CD4-positive, alpha-beta T cell (primary cell): Measurements from ENCODE around the gene KCNJ10. TPM values are rescaled to one million over a fixed set of nuclear protein-coding genes. Genes with fewer than 3 reads are reported as not detected.

Experiments
- ATAC-seq: fragments of 200-7000 bp; cut with Tn5 transposase; one replicate; pipeline ENCODE4 v1.10.0; 2022; ENCODE audit warnings: mild to moderate bottlenecking; ENCODE audit not compliant: poor library complexity
- CTCF ChIA-PET: fragments of 350-600 bp; sonication (Branson Sonifier 250); formaldehyde crosslinking; loops from one replicate; lab custom pipeline; 2021; ENCODE audit warnings: antibody characterized with exemption, inconsistent platforms; lab: Charles Lee
- POLR2A ChIA-PET: fragments of 350-600 bp; sonication (Branson Sonifier 250); formaldehyde crosslinking; loops from one replicate; lab custom pipeline; 2021; ENCODE audit warnings: antibody characterized with exemption, inconsistent platforms; lab: Charles Lee
- DNase-seq, 14 experiments: peaks; one replicate each; pipeline ENCODE4 v3.0.0-alpha.2; 2013 to 2020; ENCODE audit warnings: mixed read lengths in 2 of 14
- H3K27ac ChIP-seq, 2 donors: one replicate each; pipeline versions ENCODE4 v1.5.1 to v1.7.0; 2013; ENCODE audit warnings: low read length in 2 of 2, low read depth in 1 of 2, mild to moderate bottlenecking in 1 of 2
- H3K27me3 ChIP-seq, 2 experiments: 1 replicate in 1 of 2; 2 replicates in 1 of 2; pipeline versions ENCODE4 v1.6.1 to v1.7.0; 2013; ENCODE audit warnings: low read length in 2 of 2, control low read depth in 1 of 2, mild to moderate bottlenecking in 1 of 2, moderate library complexity in 1 of 2; ENCODE audit not compliant: insufficient read depth in 2 of 2, control insufficient read depth in 1 of 2
- H3K36me3 ChIP-seq: one replicate; pipeline ENCODE4 v1.6.1; 2013; ENCODE audit warnings: low read length, control low read depth; ENCODE audit not compliant: insufficient read depth
- H3K4me1 ChIP-seq: one replicate; pipeline ENCODE4 v1.6.1; 2013; ENCODE audit warnings: low read length, control low read depth; ENCODE audit not compliant: insufficient read depth
- H3K4me3 ChIP-seq: one replicate; pipeline ENCODE4 v1.5.1; 2013; ENCODE audit warnings: mild to moderate bottlenecking, low read length, moderate library complexity
- H3K9me3 ChIP-seq, 2 experiments: 1 replicate in 1 of 2; 2 replicates in 1 of 2; pipeline versions ENCODE4 v1.6.1 to v1.7.0; 2013; ENCODE audit warnings: low read length in 2 of 2, mild to moderate bottlenecking in 2 of 2, control low read depth in 1 of 2, moderate library complexity in 1 of 2; ENCODE audit not compliant: control insufficient read depth in 1 of 2, insufficient read depth in 1 of 2
- H3K27ac Mint-ChIP-seq: one replicate; pipeline ENCODE4 v1.8.0; 2020; ENCODE audit warnings: mixed read lengths
- H3K27me3 Mint-ChIP-seq: one replicate; pipeline ENCODE4 v1.8.0; 2021; ENCODE audit warnings: mixed read lengths
- H3K36me3 Mint-ChIP-seq: one replicate; pipeline ENCODE4 v1.8.0; 2021; ENCODE audit warnings: low read depth, mixed read lengths
- H3K4me1 Mint-ChIP-seq: one replicate; pipeline ENCODE4 v1.8.0; 2021; ENCODE audit warnings: low read depth, mixed read lengths
- H3K4me3 Mint-ChIP-seq: one replicate; pipeline ENCODE4 v1.8.0; 2020; ENCODE audit warnings: mild to moderate bottlenecking, mixed read lengths
- H3K9me3 Mint-ChIP-seq: one replicate; pipeline ENCODE4 v1.8.0; 2020; ENCODE audit warnings: mixed read lengths
- CTCF ChIP-seq: fragments of 200-600 bp; IDR thresholded peaks from one replicate; pipeline ENCODE4 v1.8.0; 2022; ENCODE audit warnings: antibody characterized with exemption, mild to moderate bottlenecking
- intact Hi-C, 2 experiments: fragments of 100-400 bp; cut with DNase I in 1 of 2; cut with micrococcal nuclease in 1 of 2; formaldehyde crosslinking; loops; one replicate each; pipeline versions ENCODE4 v1.15.1 to v1.9.0; 2023 to 2025; cut with DNase I, micrococcal nuclease
- total RNA-seq, 174 experiments: library from RNA in 2 of 174; stranded (reverse) in 2 of 174; gene quantifications; one replicate each; pipeline ENCODE4 v1.2.3 and lab custom pipeline; 2021 to 2026

The KCNJ10 gene
- total RNA-seq, 2 experiments from 2014 or later, result not detected

GRCh38 chr1:160021376-160022074 is 48.4 kb downstream of the KCNJ10 start:
- Mint-ChIP-seq H3K36me3 (no peaks in the 10 kb centered on the region), H3K27ac (no peak overlapping the region), H3K4me1 (no peaks in the 10 kb centered on the region), H3K9me3 (no peaks in the 10 kb centered on the region), H3K4me3 (no peak overlapping the region), H3K27me3 (peaks cover 6% of the 10 kb centered on the region)
- ATAC-seq (no peak), DNase-seq (no peak)
- CTCF ChIA-PET, result no interaction called here
- Histone ChIP-seq H3K36me3 (no peaks in the 10 kb centered on the region), H3K27me3 (no peaks in the 10 kb centered on the region), H3K27ac (no peak overlapping the region), H3K4me1 (no peaks in the 10 kb centered on the region), H3K9me3 (no peaks in the 10 kb centered on the region), H3K4me3 (no peak overlapping the region)
- no peak for TF ChIP-seq CTCF
- POLR2A ChIA-PET, result no interaction called here
- intact Hi-C loops, result no loop called here

- Histone ChIP-seq H3K4me3 (no peak overlapping the region), H3K27ac (no peak overlapping the region), H3K36me3 (no peaks in the 10 kb centered on the region), H3K27me3 (no peaks in the 10 kb centered on the region), H3K9me3 (no peaks in the 10 kb centered on the region), H3K4me1 (no peaks in the 10 kb centered on the region)
- no peak for DNase-seq
- peaks cover 6% of the 10 kb centered on the region for H3K27me3 Mint-ChIP-seq
- no peak for TF ChIP-seq CTCF
- CTCF ChIA-PET, result no interaction called here
- no peak overlapping the region for H3K4me3 Mint-ChIP-seq
- no peaks in the 10 kb centered on the region for H3K36me3 Mint-ChIP-seq
- no peak overlapping the region for H3K27ac Mint-ChIP-seq
- POLR2A ChIA-PET, result no interaction called here
- intact Hi-C loops, result no loop called here
- ATAC-seq, result no peak
- no peaks in the 10 kb centered on the region for H3K9me3 Mint-ChIP-seq
- H3K4me1 Mint-ChIP-seq, result no peaks in the 10 kb centered on the region
Observed at GRCh38 chr1:160020196-160020595, 49.8 kb downstream of the KCNJ10 start.

- Histone ChIP-seq H3K4me3 (no peak overlapping the region), H3K36me3 (no peaks in the 10 kb centered on the region), H3K9me3 (no peaks in the 10 kb centered on the region), H3K27me3 (peaks cover 0 to 3% of the 10 kb centered on the region in 2 experiments), H3K4me1 (no peaks in the 10 kb centered on the region), H3K27ac (no peak overlapping the region)
- no peaks in the 10 kb centered on the region for H3K4me1 Mint-ChIP-seq
- H3K9me3 Mint-ChIP-seq, result no peaks in the 10 kb centered on the region
- POLR2A ChIA-PET, result no interaction called here
- DNase-seq (no peak), ATAC-seq (no peak)
- TF ChIP-seq CTCF, result no peak
- H3K27ac Mint-ChIP-seq, result no peak overlapping the region
- CTCF ChIA-PET, result no interaction called here
- H3K36me3 Mint-ChIP-seq, result no peaks in the 10 kb centered on the region
- intact Hi-C loops, result no loop called here
- H3K4me3 Mint-ChIP-seq, result no peak overlapping the region
- peaks cover 6% of the 10 kb centered on the region for H3K27me3 Mint-ChIP-seq
Observed at GRCh38 chr1:160018900-160019299, 51.1 kb downstream of the KCNJ10 start.
